H1 (cell line): ENCODE results near the gene CAMTA1. TPM values are rescaled to one million over a fixed set of nuclear protein-coding genes. Genes with fewer than 3 reads are reported as not detected.

Experiments
- CTCF ChIA-PET: fragments of 300-600 bp; sonication (Branson Sonifier 250); formaldehyde crosslinking; loops from one replicate; lab custom pipeline; 2021; ENCODE audit not compliant: partially characterized antibody; lab: Charles Lee
- POLR2A ChIA-PET: fragments of 300-600 bp; sonication (Branson Sonifier 250); formaldehyde crosslinking; loops from one replicate; lab custom pipeline; 2021; ENCODE audit warnings: inconsistent platforms; ENCODE audit not compliant: partially characterized antibody; lab: Charles Lee
- DNase-seq, 2 experiments: peaks; one replicate each; pipeline versions ENCODE4 v3.0.0 to v3.0.0-alpha.2; 2010 to 2022; ENCODE audit warnings: low spot score in 2 of 2, low read depth in 1 of 2, mixed read lengths in 1 of 2
- FAIRE-seq: peaks from 2 replicates; lab custom pipeline; 2011; peaks lifted over from hg19 to GRCh38; lab: Jason Lieb, UNC
- H2AFZ ChIP-seq: 2 replicates; pipeline ENCODE4 v1.8.1; 2012; ENCODE audit warnings: low read length, inconsistent platforms
- H2AK5ac ChIP-seq: 2 replicates; pipeline ENCODE4 v1.6.1; 2013; ENCODE audit warnings: low read depth, low read length
- H2BK120ac ChIP-seq: replicated peaks from 2 replicates; pipeline ENCODE3; 2013; ENCODE audit warnings: low read depth, low read length, inconsistent platforms
- H2BK12ac ChIP-seq: 2 replicates; pipeline ENCODE4 v1.6.1; 2013; ENCODE audit warnings: low read depth, low read length
- H2BK15ac ChIP-seq: 2 replicates; pipeline ENCODE4 v1.6.1; 2013; ENCODE audit warnings: low read length
- H2BK20ac ChIP-seq: 2 replicates; pipeline ENCODE4 v1.6.1; 2013; ENCODE audit warnings: low read length
- H2BK5ac ChIP-seq: 2 replicates; pipeline ENCODE4 v1.6.1; 2013; ENCODE audit warnings: low read depth, low read length
- H3K14ac ChIP-seq: 2 replicates; pipeline ENCODE4 v1.6.1; 2013; ENCODE audit warnings: inconsistent platforms; ENCODE audit not compliant: insufficient read length
- H3K18ac ChIP-seq: 2 replicates; pipeline ENCODE4 v1.6.1; 2013; ENCODE audit warnings: low read length; ENCODE audit errors: extremely low read depth
- H3K23ac ChIP-seq: 2 replicates; pipeline ENCODE4 v1.6.1; 2013; ENCODE audit warnings: inconsistent platforms; ENCODE audit not compliant: insufficient read length
- H3K23me2 ChIP-seq: 2 replicates; pipeline ENCODE4 v1.6.1; 2013; ENCODE audit warnings: low read depth, low read length
- H3K27ac ChIP-seq: 2 replicates; pipeline ENCODE4 v1.6.1; 2011; ENCODE audit warnings: low read depth, low read length, inconsistent platforms
- H3K27me3 ChIP-seq, 4 experiments: replicated peaks in 1 of 4; 1 replicate in 1 of 4; 2 replicates in 3 of 4; pipeline versions ENCODE4 v1.6.1 to v1.8.1; 2011 to 2013; ENCODE audit warnings: low read length in 3 of 4, mild to moderate bottlenecking in 3 of 4, inconsistent platforms in 2 of 4, mixed read lengths in 2 of 4, moderate library complexity in 1 of 4; ENCODE audit not compliant: control insufficient read depth in 3 of 4, insufficient read depth in 3 of 4; ENCODE audit errors: extremely low read depth in 1 of 4
- H3K36me3 ChIP-seq, 4 experiments: 2 replicates each; pipeline versions ENCODE4 v1.6.1 to v1.8.1; 2011 to 2013; ENCODE audit warnings: mild to moderate bottlenecking in 4 of 4, low read length in 3 of 4, moderate library complexity in 2 of 4, control low read depth in 1 of 4, inconsistent platforms in 1 of 4; ENCODE audit not compliant: insufficient read depth in 4 of 4, control insufficient read depth in 2 of 4
- H3K4ac ChIP-seq: replicated peaks from 2 replicates; pipeline ENCODE3; 2013; ENCODE audit warnings: low read length, low read depth, mixed read lengths, inconsistent platforms; ENCODE audit not compliant: insufficient read length
- H3K4me1 ChIP-seq, 4 experiments: replicated peaks in 1 of 4; 1 replicate in 1 of 4; 2 replicates in 3 of 4; pipeline versions ENCODE4 v1.6.1 to v1.8.1; 2011 to 2013; ENCODE audit warnings: low read length in 3 of 4, inconsistent platforms in 2 of 4, mixed read lengths in 1 of 4; ENCODE audit not compliant: insufficient read depth in 4 of 4, control insufficient read depth in 3 of 4
- H3K4me2 ChIP-seq, 2 experiments: 2 replicates each; pipeline versions ENCODE4 v1.6.1 to v1.8.1; 2011 to 2013; ENCODE audit warnings: low read depth in 2 of 2, low read length in 2 of 2, control low read depth in 1 of 2, inconsistent platforms in 1 of 2, mild to moderate bottlenecking in 1 of 2; ENCODE audit not compliant: insufficient read depth in 1 of 2
- H3K4me3 ChIP-seq, 4 experiments: fragments of 200-600, 300-600 bp in 1 of 4; sonication (generic), shearing (Covaris generic), sonication (Bioruptor Twin) in 1 of 4; 2 replicates each; pipeline versions ENCODE4 v1.5.1 to v1.8.1; 2011 to 2016; ENCODE audit warnings: low read length in 4 of 4, low read depth in 3 of 4, control low read depth in 2 of 4, inconsistent platforms in 2 of 4, mild to moderate bottlenecking in 2 of 4, mixed read lengths in 1 of 4, moderate library complexity in 1 of 4; ENCODE audit not compliant: insufficient read depth in 2 of 4; ENCODE audit errors: extremely low read depth in 1 of 4
- H3K56ac ChIP-seq: replicated peaks from 2 replicates; pipeline ENCODE3; 2013; ENCODE audit warnings: low read depth, mild to moderate bottlenecking, mixed read lengths, low read length, inconsistent platforms; ENCODE audit not compliant: insufficient read length
- H3K79me1 ChIP-seq: 2 replicates; pipeline ENCODE4 v1.6.1; 2013; ENCODE audit warnings: low read depth, low read length, control low read depth
- H3K79me2 ChIP-seq, 2 experiments: 2 replicates each; pipeline versions ENCODE4 v1.6.1 to v1.8.1; 2012 to 2013; ENCODE audit warnings: low read length in 2 of 2, mild to moderate bottlenecking in 2 of 2, inconsistent platforms in 1 of 2; ENCODE audit not compliant: insufficient read depth in 2 of 2, control insufficient read depth in 1 of 2
- H3K9ac ChIP-seq, 4 experiments: replicated peaks in 1 of 4; 1 replicate in 1 of 4; 2 replicates in 3 of 4; pipeline versions ENCODE4 v1.6.1 to v1.8.1; 2011 to 2013; ENCODE audit warnings: low read depth in 3 of 4, low read length in 3 of 4, control low read depth in 2 of 4, mild to moderate bottlenecking in 2 of 4, moderate library complexity in 2 of 4, inconsistent platforms in 1 of 4; ENCODE audit errors: extremely low read depth in 1 of 4
- H3K9me3 ChIP-seq, 2 experiments: 2 replicates each; pipeline versions ENCODE4 v1.6.1 to v1.8.1; 2012 to 2013; ENCODE audit warnings: mild to moderate bottlenecking in 2 of 2, moderate library complexity in 2 of 2, control low read depth in 1 of 2, inconsistent platforms in 1 of 2, low read depth in 1 of 2, low read length in 1 of 2, mixed read lengths in 1 of 2; ENCODE audit not compliant: insufficient read depth in 2 of 2
- H4K20me1 ChIP-seq, 2 experiments: replicated peaks in 1 of 2; 2 replicates each; pipeline versions ENCODE3 to v1.8.1; 2011 to 2013; ENCODE audit warnings: inconsistent platforms in 2 of 2, low read length in 2 of 2, mild to moderate bottlenecking in 1 of 2; ENCODE audit not compliant: insufficient read depth in 2 of 2, control insufficient read depth in 1 of 2
- H4K5ac ChIP-seq: 2 replicates; pipeline ENCODE4 v1.6.1; 2013; ENCODE audit warnings: low read length, low read depth, mixed read lengths, inconsistent platforms; ENCODE audit not compliant: insufficient read length
- H4K8ac ChIP-seq: 2 replicates; pipeline ENCODE4 v1.8.0; 2013; ENCODE audit warnings: mild to moderate bottlenecking, moderate library complexity, low read length, inconsistent platforms; ENCODE audit not compliant: insufficient read depth; ENCODE audit errors: extremely low read depth
- H4K91ac ChIP-seq: replicated peaks from 2 replicates; pipeline ENCODE3; 2013; ENCODE audit warnings: low read length, mixed read lengths, inconsistent platforms; ENCODE audit not compliant: insufficient read length
- CHD2 ChIP-seq: IDR thresholded peaks from 2 replicates; pipeline ENCODE4 v1.6.1; 2012; ENCODE audit warnings: low read length, improper control_type of control experiment
- FOSL1 ChIP-seq: IDR thresholded peaks from 2 replicates; pipeline ENCODE4 v1.6.1; 2011; ENCODE audit warnings: mild to moderate bottlenecking, low read depth, low read length, moderate library complexity; ENCODE audit not compliant: insufficient read depth
- HDAC2 ChIP-seq, 2 experiments: fragments of 300-600 bp in 1 of 2; sonication (generic) in 1 of 2; IDR thresholded peaks; 2 replicates each; pipeline ENCODE4 v1.6.1; 2011 to 2012; ENCODE audit warnings: low read depth in 2 of 2, low read length in 2 of 2, mild to moderate bottlenecking in 2 of 2, moderate library complexity in 2 of 2, borderline replicate concordance in 1 of 2, inconsistent platforms in 1 of 2
- MAX ChIP-seq: IDR thresholded peaks from 2 replicates; pipeline ENCODE4 v1.6.1; 2012; ENCODE audit warnings: inconsistent platforms
- RNF2 ChIP-seq: fragments of 200-900, 300-1000 bp; sonication (generic); IDR thresholded peaks from 2 replicates; pipeline ENCODE4 v1.7.1; 2016; ENCODE audit warnings: borderline replicate concordance, low read depth, mild to moderate bottlenecking, antibody characterized with exemption, low read length; ENCODE audit not compliant: poor library complexity, severe bottlenecking; ENCODE audit errors: missing control alignments
- SP4 ChIP-seq: IDR thresholded peaks from 2 replicates; pipeline ENCODE4 v1.6.1; 2012; ENCODE audit warnings: low read length, inconsistent platforms
- WGBS, 2 experiments: shearing (Covaris generic) in 1 of 2; methylation state at CpG; one replicate each; pipeline versions ENCODE4 v1.1.6 to v1.1.7; 2013 to 2015; ENCODE audit warnings: low lambda C conversion rate in 2 of 2, mixed read lengths in 2 of 2, inconsistent platforms in 1 of 2, low coverage in 1 of 2, missing lambda C conversion rate in 1 of 2; ENCODE audit not compliant: insufficient replicate concordance in 2 of 2, insufficient coverage in 1 of 2, insufficient read length in 1 of 2; ENCODE audit errors: extremely low coverage in 1 of 2, missing lambda C conversion rate in 1 of 2; 5-methylcytosine and 5-hydroxymethylcytosine counted together
- polyA plus RNA-seq, 7 experiments: library from polyadenylated mRNA; depleted of rRNA in 3 of 7; stranded (reverse) in 5 of 7; unstranded in 2 of 7; fragments of >200 nt in 5 of 7; fragments of 200-250 nt in 2 of 7; gene quantifications; 1 replicate in 5 of 7; 2 replicates in 1 of 7; 4 replicates in 1 of 7; pipeline versions ENCODE4 v1.2.1 to v1.2.3, GENCODE V29; 2011 to 2013; ENCODE audit warnings: missing spikeins in 2 of 7, mixed read lengths in 2 of 7
- total RNA-seq: library from RNA; stranded (reverse); fragmentation: NEBNext Ultra II Directional; extraction: Animal tissue kit (Norgen Biotek cat#: 25700); gene quantifications from 2 replicates; pipeline ENCODE4 v1.2.1, GENCODE V29; 2021

Gene CAMTA1
- total and polyA plus RNA-seq, 2 of the 8 experiments (the other 6 are each of a cell fraction or from before 2014, with no cell fraction given): 65.0 to 119 TPM

DNA sequence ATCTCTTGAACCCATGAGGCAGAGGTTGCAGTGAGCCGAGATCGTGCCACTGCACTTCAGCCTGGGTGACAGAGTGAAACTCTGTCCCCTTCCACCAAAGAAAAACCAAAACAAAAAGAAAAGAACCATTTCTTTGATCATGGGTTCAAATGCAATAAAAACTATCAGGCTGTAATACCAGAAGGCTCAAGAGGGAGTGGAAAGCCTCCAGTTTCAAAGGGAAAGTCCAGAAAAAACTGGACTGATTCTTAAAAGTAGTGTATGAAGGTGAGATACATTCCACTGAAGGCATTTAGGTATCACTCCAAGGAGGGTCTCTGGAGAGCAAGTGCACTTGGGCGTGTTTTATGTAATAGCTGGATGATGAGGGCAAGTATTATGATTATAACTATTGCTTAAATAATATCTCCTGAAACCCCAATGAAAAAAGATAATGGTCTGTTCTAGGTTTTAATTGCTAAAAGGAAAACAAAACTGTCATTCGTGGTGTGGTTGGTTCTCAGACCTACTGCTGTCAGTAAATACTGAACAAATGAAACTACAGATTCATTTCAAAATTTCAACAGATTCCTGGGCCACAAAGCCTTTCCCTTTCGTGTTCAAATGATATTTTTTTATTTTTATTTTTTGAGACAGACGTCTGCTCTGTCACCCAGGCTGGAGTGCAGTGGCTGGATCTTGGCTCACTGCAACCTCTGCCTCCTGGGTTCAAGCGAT is 6.0 kb upstream of the CAMTA1 start:
- no peak overlapping the region for H3K4me2 ChIP-seq
- WGBS, 2 experiments: 86% methylated on average over 7 of the region's 7 CpGs; no CpG with 5 or more reads in 1 of the 2 experiments
- no peak overlapping the region for H2BK12ac ChIP-seq
- H2BK20ac ChIP-seq: no peak overlapping the region
- no peak overlapping the region for H3K4me3 ChIP-seq
- H3K23ac ChIP-seq: no peak overlapping the region
- H4K8ac ChIP-seq: no peak overlapping the region
- no peak overlapping the region for H2BK5ac ChIP-seq
- H3K79me1 ChIP-seq: no peaks in the 10 kb centered on the region
- H4K91ac ChIP-seq: no peak overlapping the region
- H3K27me3 ChIP-seq: no peaks in the 10 kb centered on the region
- POLR2A ChIA-PET: interaction anchor here (1.1 kb wide), 1 partner anchor 338 kb away, joined by 3 read pairs; no protein-coding TSS in a partner anchor
- H2AK5ac ChIP-seq: no peak overlapping the region
- H2AFZ ChIP-seq: no peak overlapping the region
- no peak for DNase-seq
- no peaks in the 10 kb centered on the region for H3K9me3 ChIP-seq
- H3K4ac ChIP-seq: no peak overlapping the region
- H3K18ac ChIP-seq: no peak overlapping the region
- no peak overlapping the region for H3K14ac ChIP-seq
- H3K56ac ChIP-seq: no peak overlapping the region
- TF ChIP-seq HDAC2 (IDR thresholded peaks at IDR 0.05; ENCODE audit: borderline replicate concordance in 1 of 2, low read depth in 2 of 2, low read length in 2 of 2) (no peak), RNF2 (no peak), SP4 (no peak), CHD2 (no peak), MAX (no peak), FOSL1 (no peak)
- TF ChIP-seq, all 59 proteins: peak for 0
- no peak for FAIRE-seq
- Histone ChIP-seq H3K79me2 (peaks cover 0 to 12% of the 10 kb centered on the region in 2 experiments; a peak in 2 of 4 replicates), H3K4me1 (peaks cover 0 to 5% (median 0%) of the 10 kb centered on the region in 4 experiments; a peak in 1 of 7 replicates), H4K5ac (no peak overlapping the region), H3K23me2 (peaks cover 5% of the 10 kb centered on the region), H3K27ac (no peak overlapping the region), H4K20me1 (peaks cover 0 to 3% of the 10 kb centered on the region in 2 experiments), H2BK120ac (no peak overlapping the region), H2BK15ac (no peak overlapping the region), H3K36me3 (no peaks in the 10 kb centered on the region), H3K9ac (no peak overlapping the region)
- CTCF ChIA-PET: interaction anchor here (0.6 to 1.8 kb wide), 4 partner anchors 28 to 362 kb away, joined by 3 to 4 read pairs (median 4); no protein-coding TSS in a partner anchor
